BLaER1 (cell line): ENCODE measurements around the gene PLCL1.

Source experiments
- H3K27ac ChIP-seq: shearing (Covaris generic); formaldehyde crosslinking; 2 replicates; pipeline ENCODE4 v1.8.1; 2022
- H3K27me3 ChIP-seq: shearing (Covaris generic); formaldehyde crosslinking; 2 replicates; pipeline ENCODE4 v1.8.1; 2022
- H3K36me3 ChIP-seq: shearing (Covaris generic); formaldehyde crosslinking; 2 replicates; pipeline ENCODE4 v1.8.1; 2022
- H3K4me1 ChIP-seq: shearing (Covaris generic); formaldehyde crosslinking; 2 replicates; pipeline ENCODE4 v1.8.1; 2022
- H3K4me2 ChIP-seq: shearing (Covaris generic); formaldehyde crosslinking; 2 replicates; pipeline ENCODE4 v1.8.1; 2022
- H3K4me3 ChIP-seq: shearing (Covaris generic); formaldehyde crosslinking; 2 replicates; pipeline ENCODE4 v1.8.1; 2022
- H3K9ac ChIP-seq: shearing (Covaris generic); formaldehyde crosslinking; 2 replicates; pipeline ENCODE4 v1.8.1; 2022
- H3K9me3 ChIP-seq: shearing (Covaris generic); formaldehyde crosslinking; 2 replicates; pipeline ENCODE4 v1.8.1; 2022
- H4K20me1 ChIP-seq: shearing (Covaris generic); formaldehyde crosslinking; 2 replicates; pipeline ENCODE4 v1.8.1; 2022
- Cebpa-rat ChIP-seq: shearing (Covaris generic); IDR thresholded peaks from 2 replicates; pipeline ENCODE4 v1.8.1; 2022

PLCL1 gene

DNA sequence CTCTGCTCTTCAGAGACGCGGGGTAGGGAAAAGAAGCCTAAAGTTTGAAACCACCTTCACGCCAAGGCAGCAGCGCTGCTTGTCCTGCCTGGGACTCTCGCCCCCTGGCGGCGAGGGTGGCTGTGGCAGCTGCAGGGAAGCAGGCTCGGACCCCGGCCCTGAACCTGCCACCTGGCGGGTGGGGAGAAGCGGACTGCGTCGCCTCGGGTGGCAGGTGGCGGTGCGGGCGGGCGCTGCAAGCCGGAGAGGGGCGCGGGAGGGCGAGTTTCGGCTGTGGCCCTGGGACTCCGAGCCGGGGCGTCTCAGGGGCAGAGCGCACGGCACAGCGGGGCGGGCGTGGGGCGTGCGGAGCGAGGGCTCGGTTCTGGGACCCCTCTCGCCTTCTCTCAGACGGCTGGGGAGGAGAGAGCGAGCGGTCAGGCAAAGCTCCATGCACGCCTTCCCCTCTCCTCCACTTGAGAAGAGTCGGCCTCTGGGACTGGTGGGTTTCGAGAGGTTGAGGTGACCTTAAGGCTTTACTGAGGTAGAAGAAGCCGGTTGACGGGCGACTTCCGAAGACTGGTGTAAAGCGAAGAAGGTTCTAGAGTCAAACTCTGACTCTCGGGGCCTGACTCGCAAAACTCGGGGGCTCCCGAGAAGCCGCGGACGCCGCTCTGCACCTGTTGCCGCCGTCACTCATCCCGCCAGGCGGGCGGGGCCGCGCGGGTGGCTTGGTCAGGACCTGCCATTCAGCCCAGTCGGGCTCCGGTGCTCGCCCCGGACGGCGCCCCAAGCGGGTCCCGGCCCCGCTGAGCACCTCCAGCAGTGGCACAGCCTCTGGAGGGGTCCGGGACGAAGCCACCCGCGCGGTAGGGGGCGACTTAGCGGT, 18.1 kb upstream of the PLCL1 start:
- Histone ChIP-seq H3K27ac (no peak overlapping the region), H3K36me3 (no peaks in the 10 kb centered on the region), H4K20me1 (no peaks in the 10 kb centered on the region), H3K4me3 (no peak overlapping the region), H3K4me1 (no peaks in the 10 kb centered on the region), H3K4me2 (no peak overlapping the region), H3K9ac (no peak overlapping the region), H3K9me3 (peaks cover 27% of the 10 kb centered on the region), H3K27me3 (no peaks in the 10 kb centered on the region)
- TF ChIP-seq Cebpa-rat: no peak

DNA sequence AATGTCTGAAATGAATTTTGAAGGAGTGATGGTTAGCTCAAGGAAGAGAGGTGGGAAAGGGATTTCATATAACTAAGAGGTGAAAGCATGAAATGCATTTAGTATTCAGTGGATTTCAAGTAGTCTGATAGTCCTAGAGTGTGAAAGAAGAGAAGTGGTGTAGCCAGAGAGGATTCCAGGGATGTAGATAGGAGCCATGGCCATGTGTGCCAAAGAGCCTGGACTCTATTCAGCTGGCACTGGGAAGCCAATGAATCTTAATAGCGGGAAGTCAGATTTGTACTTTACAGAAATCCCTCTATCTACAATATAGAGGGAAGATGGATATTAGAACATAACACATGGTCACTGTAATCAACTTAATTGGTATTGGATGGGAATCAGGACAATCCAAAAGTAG, 10.9 kb upstream of the PLCL1 start:
- TF ChIP-seq Cebpa-rat: no peak
- Histone ChIP-seq H3K27ac (no peak overlapping the region), H4K20me1 (no peaks in the 10 kb centered on the region), H3K36me3 (no peaks in the 10 kb centered on the region), H3K9me3 (peaks cover 8% of the 10 kb centered on the region; the same call in 1 of the 2 replicates), H3K9ac (no peak overlapping the region), H3K27me3 (no peaks in the 10 kb centered on the region), H3K4me2 (no peak overlapping the region), H3K4me1 (no peaks in the 10 kb centered on the region), H3K4me3 (no peak overlapping the region)

- Histone ChIP-seq H4K20me1 (no peaks in the 10 kb centered on the region), H3K27ac (no peak overlapping the region), H3K4me1 (no peaks in the 10 kb centered on the region), H3K36me3 (no peaks in the 10 kb centered on the region), H3K9ac (no peak overlapping the region), H3K27me3 (no peaks in the 10 kb centered on the region), H3K4me3 (no peak overlapping the region), H3K4me2 (no peak overlapping the region), H3K9me3 (peaks cover 8% of the 10 kb centered on the region; the same call in 1 of the 2 replicates)
- TF ChIP-seq Cebpa-rat: no peak
These were observed 9.1 kb upstream of the PLCL1 start for GRCh38 chr2:197795277-197795676.

GRCh38 chr2:197798187-197798586, 6.2 kb upstream of the PLCL1 start:
- H3K4me3 ChIP-seq: no peak overlapping the region
- H3K9ac ChIP-seq: no peak overlapping the region
- TF ChIP-seq Cebpa-rat: no peak
- no peak overlapping the region for H3K4me2 ChIP-seq
- no peak overlapping the region for H3K27ac ChIP-seq
- no peaks in the 10 kb centered on the region; the same call in 1 of the 2 replicates for H3K27me3 ChIP-seq
- peaks cover 8% of the 10 kb centered on the region; the same call in 1 of the 2 replicates for H3K9me3 ChIP-seq
- no peaks in the 10 kb centered on the region for H3K36me3 ChIP-seq
- H3K4me1 ChIP-seq: no peaks in the 10 kb centered on the region
- H4K20me1 ChIP-seq: no peaks in the 10 kb centered on the region

DNA sequence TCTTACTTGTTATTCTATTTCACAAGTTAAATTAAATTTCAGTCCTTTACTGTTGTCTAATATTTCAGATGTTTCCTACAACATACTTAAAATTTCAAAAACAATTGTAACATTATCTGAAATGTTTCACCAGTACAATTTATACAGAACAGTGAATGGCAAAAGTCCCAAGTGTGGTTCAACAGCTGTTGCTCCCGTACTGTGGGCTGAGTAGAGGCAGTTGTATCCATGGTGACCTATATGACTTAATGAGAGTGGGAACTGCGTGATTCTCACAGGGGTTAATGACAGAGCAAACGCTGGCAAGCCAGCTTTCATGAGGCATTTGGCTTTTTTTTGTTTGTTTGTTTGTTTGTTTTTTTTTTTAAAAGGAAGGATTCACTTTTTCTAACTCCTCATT, 5.3 kb upstream of the PLCL1 start:
- no peaks in the 10 kb centered on the region for H3K36me3 ChIP-seq
- peaks cover 5% of the 10 kb centered on the region for H3K4me1 ChIP-seq
- H3K4me2 ChIP-seq: no peak overlapping the region
- no peak overlapping the region for H3K4me3 ChIP-seq
- no peak overlapping the region for H3K9ac ChIP-seq
- H3K9me3 ChIP-seq: peaks cover 8% of the 10 kb centered on the region; the same call in 1 of the 2 replicates
- H3K27me3 ChIP-seq: peaks cover 6% of the 10 kb centered on the region
- no peak for TF ChIP-seq Cebpa-rat
- H3K27ac ChIP-seq: no peak overlapping the region
- no peaks in the 10 kb centered on the region for H4K20me1 ChIP-seq

- H3K4me2 ChIP-seq: no peak overlapping the region
- H3K4me1 ChIP-seq: peaks cover 8% of the 10 kb centered on the region
- H3K4me3 ChIP-seq: no peak overlapping the region
- H4K20me1 ChIP-seq: peaks cover 3% of the 10 kb centered on the region; the same call in 1 of the 2 replicates
- no peaks in the 10 kb centered on the region for H3K36me3 ChIP-seq
- H3K9me3 ChIP-seq: peaks cover 8% of the 10 kb centered on the region; the same call in 1 of the 2 replicates
- no peak for TF ChIP-seq Cebpa-rat
- peaks cover 16% of the 10 kb centered on the region for H3K27me3 ChIP-seq
- H3K9ac ChIP-seq: no peak overlapping the region
- H3K27ac ChIP-seq: no peak overlapping the region
These were observed 4.3 kb upstream of the PLCL1 start for GRCh38 chr2:197800091-197800490.

- Histone ChIP-seq H3K4me1 (peaks cover 11% of the 10 kb centered on the region), H3K9me3 (peaks cover 5% of the 10 kb centered on the region; the same call in 1 of the 2 replicates), H3K27me3 (peaks cover 25% of the 10 kb centered on the region), H3K9ac (no peak overlapping the region), H3K36me3 (no peaks in the 10 kb centered on the region), H4K20me1 (peaks cover 12% of the 10 kb centered on the region; the same call in 1 of the 2 replicates), H3K27ac (no peak overlapping the region), H3K4me2 (no peak overlapping the region), H3K4me3 (no peak overlapping the region)
- no peak for TF ChIP-seq Cebpa-rat
These were observed 3.4 kb upstream of the PLCL1 start for GRCh38 chr2:197801033-197801432.

- Histone ChIP-seq H3K4me2 (no peak overlapping the region), H3K9me3 (no peaks in the 10 kb centered on the region), H3K27ac (no peak overlapping the region), H3K4me1 (peaks cover 11% of the 10 kb centered on the region), H3K36me3 (no peaks in the 10 kb centered on the region), H3K4me3 (no peak overlapping the region), H3K9ac (no peak overlapping the region), H4K20me1 (peaks cover 17% of the 10 kb centered on the region; the same call in 1 of the 2 replicates), H3K27me3 (peaks cover 44% of the 10 kb centered on the region)
- TF ChIP-seq Cebpa-rat: no peak
These were observed 1.4 kb upstream of the PLCL1 start for GRCh38 chr2:197803033-197803444.

GRCh38 chr2:197804758-197805714, 643 bp downstream of the PLCL1 start:
- Histone ChIP-seq H3K36me3 (no peaks in the 10 kb centered on the region), H3K9me3 (no peaks in the 10 kb centered on the region), H3K4me2 (peak overlapping the region; percentile 97), H3K9ac (peak overlapping the region; percentile 61; the same call in 1 of the 2 replicates), H3K27ac (no peak overlapping the region), H3K4me1 (peaks cover 11% of the 10 kb centered on the region), H3K27me3 (peaks cover 44% of the 10 kb centered on the region), H3K4me3 (peak overlapping the region; percentile 87), H4K20me1 (peaks cover 17% of the 10 kb centered on the region; the same call in 1 of the 2 replicates)
- no peak for TF ChIP-seq Cebpa-rat
